Upper lobe of right lung (tissue), 1 donor: ENCODE measurements around the gene EDIL3. TPM values are rescaled to one million over a fixed set of nuclear protein-coding genes. Genes with fewer than 3 reads are reported as not detected.
"Not testable (repeated sequence)": the region's sequence is repeated elsewhere in the genome, so short reads cannot be mapped to it uniquely, and the experiment has no call there.

ENCODE experiments used
- ATAC-seq: fragments of 200-7000 bp; cut with Tn5 transposase; one replicate; pipeline ENCODE4 v1.9.1; 2020; ENCODE audit warnings: mild to moderate bottlenecking, moderate library complexity
- DNase-seq: peaks from one replicate; pipeline ENCODE4 v3.0.0-alpha.2; 2020
- H3K27ac ChIP-seq: fragments of 200-600 bp; one replicate; pipeline ENCODE4 v1.8.0; 2022
- H3K27me3 ChIP-seq: fragments of 200-600 bp; one replicate; pipeline ENCODE4 v1.8.0; 2022; ENCODE audit warnings: mild to moderate bottlenecking
- H3K36me3 ChIP-seq: fragments of 200-600 bp; one replicate; pipeline ENCODE4 v1.8.0; 2022
- H3K4me1 ChIP-seq: fragments of 200-600 bp; one replicate; pipeline ENCODE4 v1.8.0; 2022
- H3K4me3 ChIP-seq: fragments of 200-600 bp; one replicate; pipeline ENCODE4 v1.8.0; 2022; ENCODE audit warnings: mild to moderate bottlenecking
- H3K9me3 ChIP-seq: fragments of 200-600 bp; one replicate; pipeline ENCODE4 v1.8.0; 2022
- intact Hi-C: fragments of 100-400 bp; cut with DNase I; formaldehyde crosslinking; loops from one replicate; pipeline ENCODE4 v1.11.0; 2022
- total RNA-seq: library from RNA; stranded (reverse); fragmentation: NEBNext Ultra II Directional; extraction: Animal tissue kit (Norgen Biotek cat#: 25700); gene quantifications from one replicate; pipeline ENCODE4 v1.2.1, GENCODE V29; 2021
- TF ChIP-seq, protein P1 (sequence below): fragments of 200-600 bp; IDR thresholded peaks from one replicate; pipeline ENCODE4 v1.8.0; 2022; ENCODE audit warnings: antibody characterized with exemption
- donor health status: DM: no; HTN: yes; CAD: no; lungs with severe emphysema.

Gene EDIL3
- total RNA-seq, 1 donor from 2014 or later = 42.4 TPM

DNA sequence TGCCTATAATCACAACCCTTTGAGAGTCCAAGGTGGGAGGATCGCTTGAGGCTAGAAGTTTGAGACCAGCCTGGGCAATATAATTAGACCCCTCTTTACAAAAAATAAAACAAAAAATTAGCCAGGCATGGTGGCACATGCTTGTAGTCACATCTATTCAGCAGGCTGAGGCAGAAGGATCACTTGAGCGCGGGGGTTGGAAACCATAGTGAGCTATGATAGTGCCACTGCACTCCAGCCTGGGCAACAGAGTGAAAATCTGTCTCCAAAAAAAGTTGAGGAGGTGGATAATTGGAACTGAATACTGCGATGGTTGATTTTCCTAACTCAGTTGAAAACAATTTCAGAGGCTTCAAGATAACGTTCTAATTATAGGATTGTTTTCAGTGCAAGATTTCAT is 52.6 kb downstream of the EDIL3 start:
- DNase-seq (no peak), ATAC-seq (no peak)
- Histone ChIP-seq H3K27ac (no peak overlapping the region), H3K27me3 (no peaks in the 10 kb centered on the region), H3K9me3 (no peaks in the 10 kb centered on the region), H3K4me3 (no peak overlapping the region), H3K4me1 (no peaks in the 10 kb centered on the region), H3K36me3 (no peaks in the 10 kb centered on the region)
- TF ChIP-seq, protein P1, sequence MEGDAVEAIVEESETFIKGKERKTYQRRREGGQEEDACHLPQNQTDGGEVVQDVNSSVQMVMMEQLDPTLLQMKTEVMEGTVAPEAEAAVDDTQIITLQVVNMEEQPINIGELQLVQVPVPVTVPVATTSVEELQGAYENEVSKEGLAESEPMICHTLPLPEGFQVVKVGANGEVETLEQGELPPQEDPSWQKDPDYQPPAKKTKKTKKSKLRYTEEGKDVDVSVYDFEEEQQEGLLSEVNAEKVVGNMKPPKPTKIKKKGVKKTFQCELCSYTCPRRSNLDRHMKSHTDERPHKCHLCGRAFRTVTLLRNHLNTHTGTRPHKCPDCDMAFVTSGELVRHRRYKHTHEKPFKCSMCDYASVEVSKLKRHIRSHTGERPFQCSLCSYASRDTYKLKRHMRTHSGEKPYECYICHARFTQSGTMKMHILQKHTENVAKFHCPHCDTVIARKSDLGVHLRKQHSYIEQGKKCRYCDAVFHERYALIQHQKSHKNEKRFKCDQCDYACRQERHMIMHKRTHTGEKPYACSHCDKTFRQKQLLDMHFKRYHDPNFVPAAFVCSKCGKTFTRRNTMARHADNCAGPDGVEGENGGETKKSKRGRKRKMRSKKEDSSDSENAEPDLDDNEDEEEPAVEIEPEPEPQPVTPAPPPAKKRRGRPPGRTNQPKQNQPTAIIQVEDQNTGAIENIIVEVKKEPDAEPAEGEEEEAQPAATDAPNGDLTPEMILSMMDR = no peak
- intact Hi-C loops = no loop called here

DNA sequence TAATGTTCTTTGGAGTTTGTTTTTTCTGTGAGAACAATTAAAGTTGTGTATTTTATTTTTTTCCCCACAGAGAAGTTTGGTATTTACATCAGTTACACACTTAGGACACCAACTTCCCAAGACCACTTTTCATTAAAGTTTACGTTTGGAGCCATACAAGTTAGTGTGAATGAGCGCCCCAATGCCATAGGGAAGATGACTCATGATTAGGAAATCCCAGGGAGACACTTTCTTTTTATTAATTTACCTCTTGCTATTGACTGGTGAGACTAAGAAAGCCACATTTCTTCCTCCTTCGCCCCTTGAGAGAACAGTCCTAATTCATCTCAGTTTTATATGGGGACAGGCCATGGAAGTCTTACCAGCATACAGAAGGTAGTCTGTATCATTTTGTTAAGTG is 57.1 kb downstream of the EDIL3 start:
- H3K36me3 ChIP-seq = no peaks in the 10 kb centered on the region
- no peak for ATAC-seq
- intact Hi-C loops = no loop called here
- no peaks in the 10 kb centered on the region for H3K27me3 ChIP-seq
- TF ChIP-seq, protein P1 = no peak
- no peak overlapping the region for H3K4me3 ChIP-seq
- H3K27ac ChIP-seq = no peak overlapping the region
- H3K9me3 ChIP-seq = no peaks in the 10 kb centered on the region
- no peak for DNase-seq
- H3K4me1 ChIP-seq = no peaks in the 10 kb centered on the region

DNA sequence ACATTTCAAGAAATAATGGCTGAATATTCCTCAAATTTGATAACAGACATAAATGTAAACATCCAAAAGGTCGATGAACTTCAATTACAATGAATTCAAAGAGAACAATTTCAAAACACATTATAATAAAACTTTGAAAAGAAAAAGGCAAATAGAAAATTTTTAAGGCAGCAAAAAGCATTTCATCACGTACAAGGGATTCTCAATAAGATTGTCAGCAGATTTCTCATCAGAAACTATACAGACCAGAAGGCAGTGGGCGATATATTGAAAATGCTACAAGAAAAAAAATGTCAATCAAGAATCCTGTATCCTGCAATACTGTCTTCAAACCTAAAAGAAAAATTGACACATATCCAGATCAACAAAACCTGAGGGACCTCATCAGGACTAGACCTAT is 62.0 kb downstream of the EDIL3 start:
- no peak for DNase-seq
- intact Hi-C loops = no loop called here
- Histone ChIP-seq H3K4me3 (no peak overlapping the region), H3K27ac (no peak overlapping the region), H3K36me3 (no peaks in the 10 kb centered on the region), H3K27me3 (no peaks in the 10 kb centered on the region), H3K9me3 (no peaks in the 10 kb centered on the region), H3K4me1 (no peaks in the 10 kb centered on the region)
- no peak for ATAC-seq
- TF ChIP-seq, protein P1 = no peak

DNA sequence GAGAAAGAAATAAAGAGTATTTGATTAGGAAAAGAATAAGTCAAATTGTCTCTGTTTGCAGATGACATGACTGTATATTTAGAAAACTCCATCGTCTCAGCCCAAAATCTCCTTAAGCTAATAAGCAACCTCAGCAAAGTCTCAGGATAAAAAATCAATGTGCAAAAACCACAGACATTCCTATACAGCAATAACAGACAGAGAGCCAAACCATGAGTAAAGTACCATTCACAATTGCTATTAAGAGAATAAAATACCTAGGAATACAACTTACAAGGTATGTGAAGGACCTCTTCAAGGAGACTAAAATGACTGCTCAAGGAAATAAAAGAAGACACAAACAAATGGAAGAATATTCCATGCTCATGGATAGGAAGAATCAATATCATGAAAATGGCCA is 66.9 kb downstream of the EDIL3 start:
- ATAC-seq, H3K27ac ChIP-seq, H3K9me3 ChIP-seq, H3K4me3 ChIP-seq, DNase-seq, H3K27me3 ChIP-seq, H3K4me1 ChIP-seq, H3K36me3 ChIP-seq, intact Hi-C loops: not testable (repeated sequence)

DNA sequence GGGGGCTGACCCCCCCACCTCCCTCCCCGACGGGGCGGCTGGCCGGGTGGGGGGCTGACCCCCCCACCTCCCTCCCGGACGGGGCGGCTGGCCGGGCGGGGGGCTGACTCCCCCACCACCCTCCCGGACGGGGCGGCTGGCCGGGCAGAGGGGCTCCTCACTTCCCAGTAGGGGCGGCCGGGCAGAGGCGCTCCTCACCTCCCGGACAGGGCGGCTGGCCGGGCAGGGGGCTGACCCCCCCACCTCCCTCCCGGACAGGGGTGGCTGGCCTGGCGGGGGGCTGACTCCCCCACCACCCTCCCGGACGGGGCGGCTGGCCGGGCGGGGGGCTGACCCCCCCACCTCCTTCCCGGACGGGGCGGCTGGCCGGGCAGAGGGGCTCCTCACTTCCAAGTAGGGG is 72.4 kb downstream of the EDIL3 start:
- intact Hi-C loops, H3K36me3 ChIP-seq, H3K27ac ChIP-seq, H3K4me3 ChIP-seq, ATAC-seq, H3K27me3 ChIP-seq, DNase-seq, H3K4me1 ChIP-seq, H3K9me3 ChIP-seq: not testable (repeated sequence)

DNA sequence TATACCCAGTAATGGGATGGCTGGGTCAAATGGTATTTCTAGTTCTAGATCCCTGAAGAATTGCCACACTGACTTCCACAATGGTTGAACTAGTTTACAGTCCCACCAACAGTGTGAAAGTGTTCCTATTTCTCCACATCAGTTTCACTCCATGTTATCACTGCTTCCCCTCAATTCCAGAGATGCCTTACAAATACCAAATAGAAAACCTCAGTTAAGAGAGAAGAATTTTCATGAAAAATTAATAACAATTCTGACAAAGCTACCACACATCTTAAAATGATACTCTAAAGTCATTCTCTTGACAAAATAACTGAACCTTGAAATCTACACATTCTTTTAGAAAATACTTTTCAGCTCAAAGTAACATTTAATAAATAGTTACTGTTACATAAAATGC is 74.8 kb downstream of the EDIL3 start:
- H3K9me3 ChIP-seq, H3K27ac ChIP-seq, H3K36me3 ChIP-seq, intact Hi-C loops, ATAC-seq, H3K4me1 ChIP-seq, H3K4me3 ChIP-seq, DNase-seq, H3K27me3 ChIP-seq: not testable (repeated sequence)

DNA sequence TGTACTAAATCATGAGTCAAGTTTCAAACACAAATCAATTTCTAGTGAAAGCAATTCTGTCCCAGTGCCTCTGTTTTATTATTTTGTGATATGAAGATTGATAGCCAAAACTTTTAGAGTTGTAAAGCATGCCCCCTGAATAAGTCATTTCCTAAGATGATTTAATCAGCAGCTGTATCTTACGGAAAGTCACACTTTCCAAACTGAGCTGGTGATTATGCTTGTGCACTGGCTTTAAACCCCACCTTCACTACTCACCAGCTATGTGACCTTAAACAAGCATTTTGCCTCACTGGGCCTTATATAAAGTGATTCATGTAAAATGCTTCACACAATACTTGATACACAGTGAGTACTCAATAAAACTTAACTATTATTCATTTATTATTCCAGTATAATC is 78.1 kb downstream of the EDIL3 start:
- Histone ChIP-seq H3K4me1 (no peaks in the 10 kb centered on the region), H3K27me3 (no peaks in the 10 kb centered on the region), H3K27ac (no peak overlapping the region), H3K36me3 (no peaks in the 10 kb centered on the region), H3K9me3 (no peaks in the 10 kb centered on the region), H3K4me3 (no peak overlapping the region)
- ATAC-seq (no peak), DNase-seq (no peak)
- intact Hi-C loops = no loop called here
- TF ChIP-seq, protein P1 = no peak
